Measurements from ENCODE around the gene ZNF709.
"Not testable (repeated sequence)": the region's sequence is repeated elsewhere in the genome, so short reads cannot be mapped to it uniquely, and the experiment has no call there.

Gene ZNF709

GRCh38 chr19:12484371-12485051 lies at the start of gene ZNF709:
Gene ZNF709, minus strand, starts transcription at chr19:12484816. Its CDS starts 159 bp downstream, at chr19:12484657.
- peak; percentile 62 for DNase-seq (ENCODE audit: low read depth)

- DNase-seq (ENCODE audit: low read depth), result peak; percentile 8
Measured at GRCh38 chr19:12527034-12527836, 42.6 kb upstream of the ZNF709 start.

GRCh38 chr19:12526542-12526941 lies 41.9 kb upstream of the ZNF709 start:
- no peak for DNase-seq (ENCODE audit: low read depth)

- DNase-seq (ENCODE audit: low read depth), result no peak
Measured at GRCh38 chr19:12521996-12522395, 37.4 kb upstream of the ZNF709 start.

GRCh38 chr19:12513531-12514061 lies 29.0 kb upstream of the ZNF709 start:
- no peak for DNase-seq (ENCODE audit: low read depth)

GRCh38 chr19:12497032-12497431 lies 12.4 kb upstream of the ZNF709 start:
- DNase-seq (ENCODE audit: low read depth), result no peak

GRCh38 chr19:12496480-12496879 lies 11.9 kb upstream of the ZNF709 start:
- no peak for DNase-seq (ENCODE audit: low read depth)

- DNase-seq (ENCODE audit: low read depth), result peak; percentile 63
Measured at GRCh38 chr19:12495002-12495802, 10.6 kb upstream of the ZNF709 start.

GRCh38 chr19:12494260-12494860 lies 9.7 kb upstream of the ZNF709 start:
- no peak for DNase-seq (ENCODE audit: low read depth)

- not testable (repeated sequence) for DNase-seq (ENCODE audit: low read depth)
Measured at GRCh38 chr19:12486265-12486783, 1.7 kb upstream of the ZNF709 start.

GRCh38 chr19:12485571-12485970 lies 955 bp upstream of the ZNF709 start:
- DNase-seq (ENCODE audit: low read depth), result no peak

GRCh38 chr19:12485052-12485416 lies 418 bp upstream of the ZNF709 start:
- no peak for DNase-seq (ENCODE audit: low read depth)

GRCh38 chr19:12484011-12484370 lies 625 bp downstream of the ZNF709 start:
- no peak for DNase-seq (ENCODE audit: low read depth)

- no peak for DNase-seq (ENCODE audit: low read depth)
Measured at GRCh38 chr19:12482509-12482886, 2.1 kb downstream of the ZNF709 start.

GRCh38 chr19:12481781-12482508 lies 2.7 kb downstream of the ZNF709 start:
- DNase-seq (ENCODE audit: low read depth), result no peak

GRCh38 chr19:12478234-12478941 lies 6.2 kb downstream of the ZNF709 start:
- DNase-seq (ENCODE audit: low read depth), result no peak

- not testable (repeated sequence) for DNase-seq (ENCODE audit: low read depth)
Measured at GRCh38 chr19:12467651-12468050, 17.0 kb downstream of the ZNF709 start.

GRCh38 chr19:12465211-12465610 lies 19.4 kb downstream of the ZNF709 start:
- no peak for DNase-seq (ENCODE audit: low read depth)

GRCh38 chr19:12464769-12465168 lies 19.8 kb downstream of the ZNF709 start:
- DNase-seq (ENCODE audit: low read depth), result no peak

GRCh38 chr19:12464139-12464538 lies 20.5 kb downstream of the ZNF709 start:
- not testable (repeated sequence) for DNase-seq (ENCODE audit: low read depth)
